ENCODE data around the gene GRAMD2B.

The GRAMD2B gene

DNA sequence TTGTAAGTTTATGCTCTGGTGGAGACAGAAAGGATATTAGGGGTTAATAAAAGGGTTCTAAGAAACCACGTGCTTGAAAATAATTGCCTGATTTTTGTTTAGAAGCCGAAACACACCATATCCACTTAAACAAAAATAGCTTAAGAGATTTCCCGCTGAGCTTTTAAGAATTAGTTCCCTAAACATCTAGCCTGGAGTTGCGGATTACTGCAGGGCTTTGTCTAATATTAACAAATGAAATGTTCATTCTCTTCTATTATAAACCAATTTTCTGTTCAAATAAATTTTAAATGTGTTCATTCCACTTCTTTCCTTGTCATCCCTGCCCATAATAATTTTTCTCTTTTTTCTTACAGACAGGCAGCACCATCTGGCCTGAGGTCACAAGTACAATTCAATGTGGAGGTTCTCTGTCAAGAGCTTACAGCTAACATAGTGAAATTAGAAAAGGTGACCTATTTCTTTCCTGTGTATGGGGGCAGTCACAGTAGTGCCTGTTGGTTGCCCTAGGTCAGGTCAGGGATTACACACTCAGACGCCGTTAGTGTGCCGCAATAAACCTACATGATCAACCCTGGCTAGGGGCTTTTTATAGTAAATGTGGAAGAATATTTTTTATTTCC is 65.3 kb downstream of the GRAMD2B start:
- FAIRE-seq (no peak), DNase-seq (ENCODE audit: insufficient read length, low spot score) (no peak)
- TF ChIP-seq POLR2A (IDR thresholded peaks at IDR 0.05; ENCODE audit: low read depth, low read length), result no peak

DNA sequence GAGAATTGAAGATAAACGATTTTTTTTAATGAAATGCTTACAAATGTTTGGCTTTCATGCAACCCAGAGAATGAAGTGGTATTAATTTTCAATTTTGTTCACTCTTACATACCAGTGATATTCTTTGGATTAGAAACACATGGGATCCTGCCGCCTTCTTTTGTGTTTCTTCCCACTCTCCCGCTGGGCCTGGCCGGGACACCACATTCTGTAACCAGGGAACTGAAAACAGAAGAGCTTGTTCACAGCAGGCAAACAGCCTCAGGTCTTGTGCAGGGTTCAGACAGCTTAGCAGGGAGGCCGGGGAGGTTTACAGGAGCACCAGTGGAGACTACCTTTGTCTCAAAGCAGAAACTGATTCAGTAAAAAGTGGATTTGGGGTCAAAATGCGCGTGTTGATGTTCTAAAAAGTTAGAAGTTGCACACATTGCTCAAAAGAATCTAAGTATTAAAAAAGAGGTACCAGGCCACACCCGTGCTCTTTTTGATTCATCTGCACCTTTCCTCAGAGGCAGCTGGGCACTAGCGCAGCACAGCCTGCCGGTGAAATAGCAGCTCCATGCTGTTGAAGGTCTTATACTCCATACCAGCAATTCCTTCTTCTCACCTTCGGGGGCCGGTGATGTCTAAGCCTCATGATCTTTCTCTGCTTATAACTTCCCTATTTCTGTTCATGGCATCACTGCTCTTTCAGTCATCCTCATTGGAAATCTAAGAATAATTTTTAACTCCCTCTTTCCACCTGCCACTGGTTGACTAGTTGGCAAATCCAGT is 67.1 kb downstream of the GRAMD2B start:
- TF ChIP-seq POLR2A (IDR thresholded peaks at IDR 0.05; ENCODE audit: low read depth, low read length), result no peak
- FAIRE-seq (no peak), DNase-seq (ENCODE audit: insufficient read length, low spot score) (no peak)

GRCh38 chr5:126492939-126493338 is 69.7 kb downstream of the GRAMD2B start:
- TF ChIP-seq POLR2A (IDR thresholded peaks at IDR 0.05; ENCODE audit: low read depth, low read length), result no peak
- DNase-seq (ENCODE audit: insufficient read length, low spot score) (no peak), FAIRE-seq (no peak)

GRCh38 chr5:126494393-126494792 is 71.2 kb downstream of the GRAMD2B start:
- no peak for TF ChIP-seq POLR2A (IDR thresholded peaks at IDR 0.05; ENCODE audit: low read depth, low read length)
- DNase-seq (ENCODE audit: insufficient read length, low spot score), result no peak
- no peak for FAIRE-seq

DNA sequence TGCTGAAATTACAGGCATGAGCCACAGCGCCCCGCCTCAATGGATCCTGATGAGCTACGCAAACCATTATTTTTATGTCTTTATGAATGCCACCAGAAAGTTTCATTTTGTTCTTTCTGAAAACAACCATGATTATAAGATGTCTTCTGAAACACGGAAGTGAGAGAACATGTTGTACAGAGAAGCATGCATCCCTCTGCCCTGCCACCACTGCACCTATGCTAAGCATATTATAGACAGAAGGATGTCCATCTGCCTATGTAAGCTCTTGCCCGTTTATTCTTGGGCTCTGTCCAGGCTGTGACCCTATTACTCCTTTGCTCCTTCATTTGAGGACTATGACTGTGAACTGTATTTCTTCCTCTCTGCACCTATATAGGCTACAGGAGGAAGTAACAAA is 74.3 kb downstream of the GRAMD2B start:
- DNase-seq (ENCODE audit: insufficient read length, low spot score), result no peak
- no peak for TF ChIP-seq POLR2A (IDR thresholded peaks at IDR 0.05; ENCODE audit: low read depth, low read length)
- no peak for FAIRE-seq

DNA sequence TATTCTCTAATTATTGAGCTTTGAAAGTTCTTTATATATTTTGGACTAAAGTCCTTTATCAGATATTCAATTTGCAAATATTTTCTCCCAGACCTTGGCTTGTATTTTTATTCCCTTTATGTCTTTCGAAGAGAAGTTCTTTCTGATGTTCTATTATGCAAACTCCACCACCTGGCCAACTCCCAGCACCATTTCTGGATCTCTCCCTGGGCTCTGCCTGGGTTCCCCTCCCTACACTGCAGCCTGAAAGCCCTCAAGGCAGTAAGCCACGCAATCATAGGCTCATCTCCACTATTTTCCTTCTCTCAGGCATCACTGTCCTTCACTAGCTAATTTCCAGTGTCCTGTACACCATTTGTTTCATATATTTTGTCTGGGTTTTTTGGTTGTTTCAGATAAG is 76.1 kb downstream of the GRAMD2B start:
- no peak for TF ChIP-seq POLR2A (IDR thresholded peaks at IDR 0.05; ENCODE audit: low read depth, low read length)
- DNase-seq (ENCODE audit: insufficient read length, low spot score), result no peak
- FAIRE-seq, result no peak

DNA sequence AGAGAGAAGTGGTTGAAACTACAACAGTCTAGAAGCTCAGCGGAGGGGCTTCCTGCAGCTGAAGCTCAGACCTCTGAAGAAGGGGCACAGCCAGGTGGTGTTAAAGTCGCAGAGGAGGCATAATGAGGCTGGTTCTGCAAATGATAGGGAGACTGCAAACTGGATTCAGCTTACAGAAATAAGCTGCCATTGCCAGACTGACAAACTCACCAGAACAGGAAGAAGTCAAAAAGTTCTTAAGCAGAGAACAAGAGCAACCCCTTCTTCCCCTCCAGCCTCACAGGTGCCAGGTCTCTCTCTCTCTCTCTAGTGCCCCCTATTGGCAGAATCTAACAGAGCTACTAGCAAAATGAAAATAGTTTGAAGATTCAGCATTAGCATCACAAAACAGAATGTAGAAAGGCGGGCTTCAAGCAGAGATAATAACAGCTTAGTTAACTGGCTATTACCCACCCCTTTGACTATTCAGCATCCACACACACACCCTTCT is 76.7 kb downstream of the GRAMD2B start:
- no peak for FAIRE-seq
- no peak for DNase-seq (ENCODE audit: insufficient read length, low spot score)
- no peak for TF ChIP-seq POLR2A (IDR thresholded peaks at IDR 0.05; ENCODE audit: low read depth, low read length)

- DNase-seq (ENCODE audit: insufficient read length, low spot score) (no peak), FAIRE-seq (no peak)
- TF ChIP-seq POLR2A (IDR thresholded peaks at IDR 0.05; ENCODE audit: low read depth, low read length), result no peak
Observed at GRCh38 chr5:126501448-126501847, 78.2 kb downstream of the GRAMD2B start.

- no peak for FAIRE-seq
- no peak for TF ChIP-seq POLR2A (IDR thresholded peaks at IDR 0.05; ENCODE audit: low read depth, low read length)
- no peak for DNase-seq (ENCODE audit: insufficient read length, low spot score)
Observed at GRCh38 chr5:126503602-126504104, 80.4 kb downstream of the GRAMD2B start.

GRCh38 chr5:126506079-126506478 is 82.9 kb downstream of the GRAMD2B start:
- no peak for DNase-seq (ENCODE audit: insufficient read length, low spot score)
- TF ChIP-seq POLR2A (IDR thresholded peaks at IDR 0.05; ENCODE audit: low read depth, low read length), result no peak
- no peak for FAIRE-seq

DNA sequence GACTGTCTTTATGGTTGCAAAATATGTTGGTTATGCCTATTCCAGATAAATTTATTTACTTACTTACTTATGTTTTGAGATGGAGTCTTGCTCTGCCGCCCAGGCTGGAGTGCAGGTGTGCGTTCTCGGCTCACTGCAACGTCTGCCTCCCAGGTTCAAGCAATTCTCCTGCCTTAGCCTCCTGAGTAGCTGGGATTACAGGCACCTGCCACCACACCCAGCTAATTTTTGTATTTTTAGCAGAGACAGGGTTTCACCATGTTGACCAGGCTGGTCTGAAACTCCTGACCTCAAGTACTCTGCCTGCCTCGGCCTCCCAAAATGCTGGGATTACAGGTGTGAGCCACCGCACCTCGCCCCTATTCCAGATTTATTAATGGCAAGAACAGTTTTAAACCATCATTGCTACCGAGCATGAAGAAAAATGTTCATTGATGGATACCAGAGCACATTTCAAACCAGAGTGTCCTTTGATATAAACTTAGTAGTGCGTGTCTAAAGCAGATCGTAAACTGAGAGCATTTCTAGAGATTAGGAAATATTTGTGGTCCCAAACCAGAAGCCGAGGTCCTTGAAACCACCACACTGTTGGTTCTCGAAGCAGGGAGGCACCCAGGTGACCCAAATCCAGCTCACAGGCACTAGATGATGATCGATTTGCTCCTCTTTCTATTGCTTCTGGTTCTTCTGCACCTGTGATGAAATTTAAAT is 85.2 kb downstream of the GRAMD2B start:
- DNase-seq (ENCODE audit: insufficient read length, low spot score) (no peak), FAIRE-seq (no peak)
- no peak for TF ChIP-seq POLR2A (IDR thresholded peaks at IDR 0.05; ENCODE audit: low read depth, low read length)

DNA sequence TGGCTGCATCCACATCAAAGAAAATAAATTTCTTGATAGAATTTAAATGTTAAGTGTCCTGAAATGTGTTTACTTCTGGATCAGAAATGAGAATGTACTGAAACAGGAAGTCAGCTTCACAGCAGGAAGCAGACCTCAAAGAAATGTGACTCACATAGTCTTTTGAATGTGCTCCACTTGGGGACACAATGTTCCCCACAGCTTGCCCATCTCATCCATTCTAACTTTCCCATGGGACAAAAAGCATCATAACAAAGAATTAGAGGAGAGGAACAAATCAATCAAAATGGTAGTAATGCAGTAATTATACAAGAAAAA is 85.7 kb downstream of the GRAMD2B start:
- DNase-seq (ENCODE audit: insufficient read length, low spot score) (peak; percentile 17), FAIRE-seq (no peak)
- no peak for TF ChIP-seq POLR2A (IDR thresholded peaks at IDR 0.05; ENCODE audit: low read depth, low read length)

GRCh38 chr5:126509339-126509738 is 86.1 kb downstream of the GRAMD2B start:
- no peak for DNase-seq (ENCODE audit: insufficient read length, low spot score)
- no peak for FAIRE-seq
- no peak for TF ChIP-seq POLR2A (IDR thresholded peaks at IDR 0.05; ENCODE audit: low read depth, low read length)

GRCh38 chr5:126511961-126512360 is 88.8 kb downstream of the GRAMD2B start:
- DNase-seq (ENCODE audit: insufficient read length, low spot score) (no peak), FAIRE-seq (no peak)
- no peak for TF ChIP-seq POLR2A (IDR thresholded peaks at IDR 0.05; ENCODE audit: low read depth, low read length)

Data from H54 (cell line).